NCI-H524 treated with DMSO at 0.1 percent for 48 hours (cell line): ENCODE results near the gene ST7.

Experiments
- DNase-seq: peaks from one replicate; lab custom pipeline; 2025; lab: John Stamatoyannopoulos, UW

Gene ST7

GRCh38 chr7:117127585-117128168 lies 174.4 kb downstream of the ST7 start:
- no peak for DNase-seq

- DNase-seq = no peak
Measured at GRCh38 chr7:117129521-117129955, 176.2 kb downstream of the ST7 start.

- no peak for DNase-seq
Measured at GRCh38 chr7:117130262-117130661, 177.0 kb downstream of the ST7 start.

- DNase-seq = no peak
Measured at GRCh38 chr7:117132321-117133120, 179.2 kb downstream of the ST7 start.

GRCh38 chr7:117133125-117133524 lies 179.8 kb downstream of the ST7 start:
- no peak for DNase-seq

GRCh38 chr7:117134411-117134810 lies 181.1 kb downstream of the ST7 start:
- no peak for DNase-seq

GRCh38 chr7:117134889-117135552 lies 181.7 kb downstream of the ST7 start:
- no peak for DNase-seq

GRCh38 chr7:117135553-117135891 lies 182.2 kb downstream of the ST7 start:
- no peak for DNase-seq

GRCh38 chr7:117137868-117138267 lies 184.6 kb downstream of the ST7 start:
- DNase-seq = no peak

- no peak for DNase-seq
Measured at GRCh38 chr7:117138495-117138894, 185.2 kb downstream of the ST7 start.

- no peak for DNase-seq
Measured at GRCh38 chr7:117138981-117139380, 185.7 kb downstream of the ST7 start.

- DNase-seq = no peak
Measured at GRCh38 chr7:117139397-117139984, 186.2 kb downstream of the ST7 start.

GRCh38 chr7:117140921-117141320 lies 187.6 kb downstream of the ST7 start:
- no peak for DNase-seq

GRCh38 chr7:117143066-117143465 lies 189.8 kb downstream of the ST7 start:
- DNase-seq = no peak

- no peak for DNase-seq
Measured at GRCh38 chr7:117143580-117143979, 190.3 kb downstream of the ST7 start.

GRCh38 chr7:117145333-117145732 lies 192.0 kb downstream of the ST7 start:
- no peak for DNase-seq

GRCh38 chr7:117146059-117146458 lies 192.8 kb downstream of the ST7 start:
- no peak for DNase-seq

GRCh38 chr7:117146511-117146910 lies 193.2 kb downstream of the ST7 start:
- DNase-seq = no peak

GRCh38 chr7:117148971-117149370 lies 195.7 kb downstream of the ST7 start:
- no peak for DNase-seq

GRCh38 chr7:117149692-117150091 lies 196.4 kb downstream of the ST7 start:
- no peak for DNase-seq

- DNase-seq = peak; percentile 29
Measured at GRCh38 chr7:117152213-117153007, 199.1 kb downstream of the ST7 start.

GRCh38 chr7:117153016-117153545 lies 199.8 kb downstream of the ST7 start:
- no peak for DNase-seq
